Astrocyte of the cerebellum (primary cell): Measurements from ENCODE around the gene C1orf146.

Experiments used
- DNase-seq: peaks from one replicate; pipeline ENCODE4 v3.0.0-alpha.2; 2011; ENCODE audit warnings: low read depth
- H3K4me3 ChIP-seq: 2 replicates; pipeline ENCODE4 v1.5.1; 2011; ENCODE audit warnings: mild to moderate bottlenecking, low read depth, low read length, moderate library complexity
- CTCF ChIP-seq: IDR thresholded peaks from 2 replicates; pipeline ENCODE4 v1.5.1; 2012; ENCODE audit warnings: low read length, low read depth, moderate library complexity, mild to moderate bottlenecking; ENCODE audit errors: missing control alignments
- in situ Hi-C: cut with HindIII; loops from 2 replicates; pipeline ENCODE4 v1.10.0; 2017; ENCODE audit warnings: low sequenced_read_pairs

The C1orf146 gene, protein sequence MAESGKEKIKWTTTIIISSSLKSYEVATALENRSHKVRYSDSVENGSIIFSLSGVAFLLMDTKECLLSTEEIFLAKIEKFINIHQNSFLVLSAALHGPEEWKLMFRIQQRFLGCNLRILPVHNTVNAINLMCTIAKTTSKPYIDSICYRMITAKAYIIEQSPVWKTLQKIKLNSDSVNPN

DNA sequence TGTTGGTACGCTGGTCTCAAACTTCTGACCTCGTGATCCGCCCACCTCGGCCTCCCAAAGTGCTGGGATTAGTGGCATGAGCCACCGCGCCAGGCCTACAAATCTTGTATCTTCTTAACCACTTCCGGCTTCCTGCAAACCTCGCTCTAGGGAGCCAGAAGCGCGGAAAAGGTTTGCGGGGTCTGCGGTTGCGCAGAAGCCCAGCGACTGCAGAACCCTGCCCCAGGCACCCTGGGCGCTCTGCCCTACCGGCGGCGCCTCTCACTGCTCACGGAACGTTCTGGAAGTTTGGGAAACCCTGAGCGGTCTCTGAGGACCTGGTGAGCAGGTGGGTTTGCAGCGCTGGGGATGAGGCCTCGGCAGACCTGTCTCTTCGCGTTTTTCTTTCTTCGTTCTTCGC, at the start of gene C1orf146:
Gene C1orf146, plus strand, starts transcription at position 195 of the 400 bp plus-strand sequence. CDS start 13,506 bp downstream, outside the sequence.
- DNase-seq = no peak
- no peak within 1 kb of the TSS for H3K4me3 ChIP-seq
- no peak for TF ChIP-seq CTCF
- in situ Hi-C loops = no loop called here

GRCh38 chr1:92168657-92169056, 49.1 kb upstream of the C1orf146 start:
- TF ChIP-seq CTCF = no peak
- no peak for DNase-seq
- no peak overlapping the region for H3K4me3 ChIP-seq
- in situ Hi-C loops = no loop called here

DNA sequence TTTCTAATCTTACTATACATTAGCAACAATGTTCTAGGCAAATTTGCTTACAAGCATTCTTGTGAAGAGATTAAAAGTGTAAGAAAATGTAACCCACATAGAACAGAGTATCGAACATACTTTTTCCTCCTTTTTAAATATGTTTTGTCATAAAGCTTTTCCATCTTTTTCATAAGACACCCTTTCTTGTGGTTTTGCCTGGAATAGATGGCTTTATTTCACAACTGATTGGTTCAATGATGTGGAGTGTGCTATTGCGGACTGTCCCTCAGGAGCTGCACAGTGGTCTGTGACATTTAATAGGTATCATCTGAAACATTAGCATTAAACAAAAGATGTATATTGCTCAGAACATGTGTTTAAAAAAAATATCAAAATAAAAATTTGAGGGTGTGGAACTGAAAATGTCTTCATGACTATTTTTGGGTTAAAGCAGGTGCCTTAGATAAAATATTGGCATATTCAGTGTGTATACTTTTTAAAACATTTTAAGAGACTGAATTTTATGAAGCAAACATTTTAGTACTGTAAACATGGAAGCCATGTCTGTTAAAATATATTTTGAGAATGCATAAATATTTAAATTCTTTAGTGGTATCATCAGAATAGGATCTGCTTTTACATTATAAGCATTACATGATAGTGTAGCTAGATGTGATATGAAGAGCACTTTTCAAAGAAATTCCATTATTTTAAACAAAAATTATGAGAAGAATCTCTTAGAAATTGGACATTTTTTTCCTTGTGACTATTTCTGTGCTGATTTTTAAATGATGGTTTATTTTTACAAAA, 48.3 kb upstream of the C1orf146 start:
- H3K4me3 ChIP-seq = no peak overlapping the region
- no peak for TF ChIP-seq CTCF
- in situ Hi-C loops = no loop called here
- no peak for DNase-seq

DNA sequence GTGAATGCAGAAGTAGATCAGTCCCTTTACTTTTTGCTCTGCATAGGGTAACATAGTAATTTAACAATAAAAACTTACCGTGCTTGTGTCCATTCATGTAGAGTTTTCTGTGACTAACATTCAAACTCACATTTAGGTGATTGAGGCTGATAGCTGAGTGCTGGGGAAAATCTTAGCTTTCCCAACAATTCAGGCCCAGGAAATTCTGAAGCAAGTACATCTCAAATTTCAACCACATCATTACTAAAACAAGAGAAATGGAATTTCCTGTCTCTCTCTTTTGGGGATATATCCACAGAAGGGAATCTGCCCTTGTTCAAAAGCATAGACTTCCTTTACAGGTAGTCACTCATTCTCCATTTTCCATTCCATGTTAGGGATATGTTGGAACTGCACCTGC, 33.1 kb upstream of the C1orf146 start:
- peak; percentile 59 for DNase-seq
- in situ Hi-C loops = no loop called here
- H3K4me3 ChIP-seq = no peak overlapping the region
- no peak for TF ChIP-seq CTCF

- no peak for TF ChIP-seq CTCF
- no peak overlapping the region for H3K4me3 ChIP-seq
- DNase-seq = no peak
- in situ Hi-C loops = no loop called here
Observed at GRCh38 chr1:92186081-92186480, 31.6 kb upstream of the C1orf146 start.

DNA sequence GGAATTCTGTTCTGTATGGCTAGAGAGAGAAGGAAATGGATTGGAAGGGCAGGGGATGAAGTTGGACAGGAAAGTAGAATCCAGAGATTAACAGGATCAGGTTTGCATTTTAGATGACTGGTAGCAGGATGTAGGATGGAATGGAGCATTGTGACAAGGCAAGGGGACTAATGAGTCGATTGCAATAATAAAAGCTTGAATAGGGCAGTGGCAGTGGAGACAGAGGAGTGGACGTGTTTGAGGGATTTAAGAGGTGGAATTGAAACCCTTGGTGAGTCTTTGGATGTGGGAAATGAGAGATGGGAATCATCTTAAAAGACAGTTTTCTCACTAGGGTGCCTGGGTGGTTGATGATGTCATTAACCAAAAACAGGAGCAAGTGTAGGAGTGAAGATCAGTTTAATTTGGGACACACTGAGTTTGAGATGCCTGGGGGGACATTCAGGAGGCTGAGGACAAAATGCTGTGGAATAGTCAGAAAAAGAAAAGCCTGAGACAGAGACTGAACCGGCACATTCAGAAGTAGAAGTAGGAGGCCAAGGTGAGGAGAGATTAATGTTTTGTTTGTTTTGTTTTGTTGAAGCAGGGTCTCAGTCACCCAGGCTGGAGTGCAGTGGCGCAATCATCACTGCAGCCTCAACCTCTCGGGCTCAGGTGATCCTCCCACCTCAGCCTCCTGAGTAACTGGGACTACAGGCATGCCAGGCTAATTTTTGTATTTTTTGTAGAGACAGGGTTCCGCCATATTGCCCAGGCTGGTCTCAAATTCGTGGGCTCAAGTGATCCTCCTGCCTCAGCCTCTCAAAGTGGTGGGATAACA, 29.1 kb upstream of the C1orf146 start:
- no peak overlapping the region for H3K4me3 ChIP-seq
- TF ChIP-seq CTCF = no peak
- in situ Hi-C loops = no loop called here
- DNase-seq = no peak
